BLaER1 treated with 17β-estradiol and CSF1 and Interleukin-3, amounts not matched to agents 10 nM and 100 nM (cell line): ENCODE measurements around the gene CBL.

Source experiments
- H3K27ac ChIP-seq, 11 experiments: shearing (Covaris generic); formaldehyde crosslinking; 2 replicates each; pipeline ENCODE4 v1.8.1; 2022
- H3K27me3 ChIP-seq, 11 experiments: shearing (Covaris generic); formaldehyde crosslinking; 2 replicates each; pipeline ENCODE4 v1.8.1; 2022
- H3K36me3 ChIP-seq, 11 experiments: shearing (Covaris generic); formaldehyde crosslinking; 2 replicates each; pipeline ENCODE4 v1.8.1; 2022
- H3K4me1 ChIP-seq, 10 experiments: shearing (Covaris generic); formaldehyde crosslinking; 2 replicates each; pipeline ENCODE4 v1.8.1; 2022
- H3K4me2 ChIP-seq, 11 experiments: shearing (Covaris generic); formaldehyde crosslinking; 2 replicates each; pipeline ENCODE4 v1.8.1; 2022
- H3K4me3 ChIP-seq, 10 experiments: shearing (Covaris generic); formaldehyde crosslinking; 2 replicates each; pipeline ENCODE4 v1.8.1; 2022
- H3K9ac ChIP-seq, 11 experiments: shearing (Covaris generic); formaldehyde crosslinking; 2 replicates each; pipeline ENCODE4 v1.8.1; 2022
- H3K9me3 ChIP-seq, 11 experiments: shearing (Covaris generic); formaldehyde crosslinking; replicated peaks in 1 of 11; 2 replicates each; pipeline ENCODE4 v1.8.1; 2022
- H4K20me1 ChIP-seq, 11 experiments: shearing (Covaris generic); formaldehyde crosslinking; 2 replicates each; pipeline ENCODE4 v1.8.1; 2022
- Cebpa-rat ChIP-seq, 11 experiments: shearing (Covaris generic); IDR thresholded peaks; 2 replicates each; pipeline ENCODE4 v1.8.1; 2022

The CBL gene

DNA sequence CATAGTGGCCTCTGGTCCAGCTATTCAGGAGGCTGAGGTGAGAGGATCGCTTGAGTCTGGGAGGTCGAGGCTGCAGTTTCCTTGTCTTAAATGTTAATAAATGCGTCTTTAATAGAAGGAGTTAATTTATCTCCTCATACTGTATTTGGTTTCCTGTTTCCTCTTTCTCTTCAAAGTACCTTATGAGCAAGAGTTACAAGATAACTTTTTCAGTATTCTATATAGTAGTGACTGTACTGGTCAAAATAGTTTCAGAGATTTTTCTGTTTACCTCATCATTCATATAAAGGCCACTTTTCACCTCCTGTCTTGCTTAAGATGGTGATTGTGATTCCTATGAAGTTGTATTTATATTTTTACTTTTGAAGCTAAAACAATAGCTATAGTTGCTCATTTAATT, 59.9 kb downstream of the CBL start:
- no peak for TF ChIP-seq Cebpa-rat (IDR thresholded peaks at IDR 0.05)
- H3K9me3 ChIP-seq: no peaks in the 10 kb centered on the region
- no peak overlapping the region; a peak in 1 of 20 replicates for H3K4me3 ChIP-seq
- H3K27me3 ChIP-seq: no peaks in the 10 kb centered on the region
- peaks cover 0 to 98% (median 6%) of the 10 kb centered on the region in 11 experiments; a peak in 10 of 22 replicates for H4K20me1 ChIP-seq
- H3K36me3 ChIP-seq: peaks cover 0 to 38% (median 5%) of the 10 kb centered on the region in 11 experiments; a peak in 6 of 22 replicates
- H3K4me1 ChIP-seq: peaks cover 53 to 81% (median 62%) of the 10 kb centered on the region in 10 experiments
- peak overlapping the region in 5 of 11 experiments; percentile 0 to 22 (median 12); a peak in 3 of 22 replicates for H3K27ac ChIP-seq
- no peak overlapping the region for H3K9ac ChIP-seq
- peak overlapping the region; percentile 46 to 91 (median 56) for H3K4me2 ChIP-seq

DNA sequence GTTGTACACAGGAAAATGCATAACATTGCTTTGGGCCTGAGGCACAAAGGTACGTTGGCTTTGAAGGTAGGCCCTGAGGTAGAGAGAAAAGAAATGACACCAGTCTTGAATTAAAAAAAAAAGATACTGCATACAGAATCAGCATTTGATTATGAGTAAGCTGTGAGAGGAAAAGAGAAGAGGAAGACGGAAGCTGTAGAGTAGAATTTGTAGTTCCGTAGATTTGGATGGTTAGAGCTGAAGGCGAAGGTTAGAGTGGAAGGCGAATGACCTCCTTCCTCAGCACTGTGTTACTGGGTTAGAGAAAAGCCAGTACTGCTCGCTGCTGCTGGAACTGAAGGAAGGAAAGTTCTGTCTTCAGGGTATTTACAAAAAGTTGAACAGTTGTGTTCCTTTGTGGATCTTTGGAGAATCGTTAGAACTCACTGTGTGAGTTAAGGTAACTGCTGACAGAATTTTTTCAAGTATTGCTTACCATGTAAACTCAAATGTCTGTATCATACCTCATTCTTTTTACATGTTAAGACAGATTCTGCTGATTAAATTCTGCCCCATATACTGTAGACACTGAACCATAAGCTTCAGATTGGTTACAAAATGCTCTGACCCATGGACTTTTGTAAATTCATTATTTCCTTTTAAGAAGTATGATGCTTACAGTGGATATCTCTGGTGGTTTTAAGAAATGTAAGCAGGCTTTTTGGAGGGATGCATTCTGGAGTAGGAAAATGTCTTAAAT, 60.5 kb downstream of the CBL start:
- Histone ChIP-seq H3K27me3 (no peaks in the 10 kb centered on the region), H3K4me2 (peak overlapping the region in 9 of 11 experiments; percentile 46 to 91 (median 56); a peak in 14 of 22 replicates), H3K4me1 (peaks cover 49 to 75% (median 56%) of the 10 kb centered on the region in 10 experiments), H3K27ac (peak overlapping the region in 3 of 11 experiments; percentile 0 to 22 (median 16); a peak in 1 of 22 replicates), H3K9ac (no peak overlapping the region), H3K4me3 (no peak overlapping the region), H3K36me3 (peaks cover 1 to 44% (median 5%) of the 10 kb centered on the region in 11 experiments; a peak in 13 of 22 replicates), H4K20me1 (peaks cover 0 to 98% (median 6%) of the 10 kb centered on the region in 11 experiments; a peak in 11 of 22 replicates), H3K9me3 (no peaks in the 10 kb centered on the region)
- TF ChIP-seq Cebpa-rat (IDR thresholded peaks at IDR 0.05): no peak

DNA sequence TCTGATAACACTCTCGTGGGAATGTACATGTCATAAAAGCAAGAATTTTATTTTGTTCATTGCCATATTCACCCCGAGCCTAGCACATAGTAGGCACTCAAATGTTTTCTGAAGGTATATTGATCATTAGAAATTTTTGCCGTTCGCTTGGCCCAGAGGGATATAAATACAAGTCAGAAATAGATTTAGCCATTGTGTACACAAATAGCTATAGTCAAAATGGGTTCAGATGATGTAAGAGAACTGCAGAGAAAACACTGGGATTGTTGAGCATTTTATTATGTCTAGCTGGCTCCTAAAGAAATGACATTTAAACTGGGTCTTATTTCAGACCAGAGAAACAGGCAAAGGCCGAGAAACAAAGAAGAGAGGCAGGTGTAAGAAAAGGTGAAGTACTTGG, 61.5 kb downstream of the CBL start:
- H3K4me1 ChIP-seq: peaks cover 40 to 65% (median 47%) of the 10 kb centered on the region in 10 experiments
- peaks cover 10 to 54% (median 15%) of the 10 kb centered on the region in 11 experiments; a peak in 21 of 22 replicates for H3K36me3 ChIP-seq
- H3K4me3 ChIP-seq: no peak overlapping the region
- no peak for TF ChIP-seq Cebpa-rat (IDR thresholded peaks at IDR 0.05)
- H3K27me3 ChIP-seq: no peaks in the 10 kb centered on the region
- peak overlapping the region in 2 of 11 experiments; percentile 20 to 41; a peak in 3 of 22 replicates for H3K4me2 ChIP-seq
- no peak overlapping the region for H3K9ac ChIP-seq
- H3K27ac ChIP-seq: no peak overlapping the region
- no peaks in the 10 kb centered on the region for H3K9me3 ChIP-seq
- H4K20me1 ChIP-seq: peaks cover 0 to 98% (median 6%) of the 10 kb centered on the region in 11 experiments; a peak in 12 of 22 replicates

DNA sequence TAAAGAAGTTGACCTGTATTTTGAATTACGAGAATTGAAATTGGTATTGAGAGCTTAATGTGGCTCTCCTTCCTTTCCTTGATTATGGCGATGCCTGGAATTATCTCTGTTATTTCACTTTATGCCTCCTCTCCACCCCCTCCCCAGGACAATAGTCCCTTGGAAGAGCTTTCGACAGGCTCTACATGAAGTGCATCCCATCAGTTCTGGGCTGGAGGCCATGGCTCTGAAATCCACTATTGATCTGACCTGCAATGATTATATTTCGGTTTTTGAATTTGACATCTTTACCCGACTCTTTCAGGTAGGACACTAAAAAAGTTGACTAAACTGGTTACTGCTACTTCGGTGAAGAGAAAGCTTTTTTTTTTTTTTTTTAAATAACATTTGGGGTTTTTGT, 67.6 kb downstream of the CBL start:
- Histone ChIP-seq H3K4me3 (no peak overlapping the region), H3K27ac (no peak overlapping the region), H3K9me3 (no peaks in the 10 kb centered on the region), H3K27me3 (no peaks in the 10 kb centered on the region), H3K36me3 (peaks cover 66 to 86% (median 72%) of the 10 kb centered on the region in 11 experiments), H3K9ac (peak overlapping the region in 1 of 11 experiments; percentile 2; a peak in 2 of 22 replicates), H4K20me1 (peaks cover 0 to 93% (median 7%) of the 10 kb centered on the region in 11 experiments; a peak in 10 of 22 replicates), H3K4me2 (no peak overlapping the region), H3K4me1 (peaks cover 0 to 5% (median 0%) of the 10 kb centered on the region in 10 experiments; a peak in 6 of 20 replicates)
- TF ChIP-seq Cebpa-rat (IDR thresholded peaks at IDR 0.05): no peak

DNA sequence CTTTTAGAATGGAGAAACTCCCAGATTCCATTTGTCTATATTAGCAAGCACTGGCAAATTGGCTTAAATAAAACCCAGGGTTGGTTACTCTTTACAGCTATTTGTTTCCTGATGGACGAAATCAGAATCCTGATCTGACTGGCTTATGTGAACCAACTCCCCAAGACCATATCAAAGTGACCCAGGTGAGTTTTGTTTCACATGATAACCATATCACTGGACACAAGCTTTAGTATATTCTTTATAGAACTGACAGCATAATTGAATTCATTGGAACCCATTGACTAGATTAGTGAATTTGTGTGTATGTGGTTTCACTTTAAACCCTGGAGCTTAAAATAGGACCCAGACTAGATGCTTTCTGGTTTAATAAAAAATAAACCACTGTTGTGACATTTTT, 71.5 kb downstream of the CBL start:
- Histone ChIP-seq H3K27me3 (no peaks in the 10 kb centered on the region), H3K4me1 (peaks cover 0 to under 1% (median 0%) of the 10 kb centered on the region in 10 experiments; a peak in 2 of 20 replicates), H3K4me3 (no peak overlapping the region), H3K27ac (no peak overlapping the region), H3K9me3 (no peaks in the 10 kb centered on the region), H3K4me2 (no peak overlapping the region), H3K9ac (no peak overlapping the region), H4K20me1 (peaks cover 0 to 94% (median 7%) of the 10 kb centered on the region in 11 experiments; a peak in 9 of 22 replicates), H3K36me3 (peaks cover 73 to 100% (median 91%) of the 10 kb centered on the region in 11 experiments)
- TF ChIP-seq Cebpa-rat (IDR thresholded peaks at IDR 0.05): no peak

DNA sequence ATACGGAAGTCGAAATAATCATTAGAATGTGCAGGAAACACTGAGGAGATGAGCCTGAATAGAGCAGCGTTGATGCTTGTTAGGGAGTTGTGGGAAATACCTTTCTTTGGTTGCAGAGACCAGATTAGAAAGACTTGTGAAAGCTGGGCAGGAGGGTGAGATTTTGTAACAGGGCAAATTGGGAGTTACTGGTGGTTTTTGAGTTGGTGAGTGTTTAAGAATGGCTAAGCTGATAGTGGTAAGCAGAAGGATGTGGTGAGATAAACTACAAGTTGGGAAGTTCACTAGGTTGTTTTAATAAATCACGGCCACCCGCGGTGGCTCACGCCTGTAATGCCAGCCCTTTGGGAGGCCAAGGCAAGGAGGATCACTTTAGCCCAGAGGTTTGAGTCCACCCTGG, 76.4 kb downstream of the CBL start:
- no peak for TF ChIP-seq Cebpa-rat (IDR thresholded peaks at IDR 0.05)
- H3K9me3 ChIP-seq: no peaks in the 10 kb centered on the region
- peaks cover 55 to 95% (median 72%) of the 10 kb centered on the region in 11 experiments for H3K36me3 ChIP-seq

DNA sequence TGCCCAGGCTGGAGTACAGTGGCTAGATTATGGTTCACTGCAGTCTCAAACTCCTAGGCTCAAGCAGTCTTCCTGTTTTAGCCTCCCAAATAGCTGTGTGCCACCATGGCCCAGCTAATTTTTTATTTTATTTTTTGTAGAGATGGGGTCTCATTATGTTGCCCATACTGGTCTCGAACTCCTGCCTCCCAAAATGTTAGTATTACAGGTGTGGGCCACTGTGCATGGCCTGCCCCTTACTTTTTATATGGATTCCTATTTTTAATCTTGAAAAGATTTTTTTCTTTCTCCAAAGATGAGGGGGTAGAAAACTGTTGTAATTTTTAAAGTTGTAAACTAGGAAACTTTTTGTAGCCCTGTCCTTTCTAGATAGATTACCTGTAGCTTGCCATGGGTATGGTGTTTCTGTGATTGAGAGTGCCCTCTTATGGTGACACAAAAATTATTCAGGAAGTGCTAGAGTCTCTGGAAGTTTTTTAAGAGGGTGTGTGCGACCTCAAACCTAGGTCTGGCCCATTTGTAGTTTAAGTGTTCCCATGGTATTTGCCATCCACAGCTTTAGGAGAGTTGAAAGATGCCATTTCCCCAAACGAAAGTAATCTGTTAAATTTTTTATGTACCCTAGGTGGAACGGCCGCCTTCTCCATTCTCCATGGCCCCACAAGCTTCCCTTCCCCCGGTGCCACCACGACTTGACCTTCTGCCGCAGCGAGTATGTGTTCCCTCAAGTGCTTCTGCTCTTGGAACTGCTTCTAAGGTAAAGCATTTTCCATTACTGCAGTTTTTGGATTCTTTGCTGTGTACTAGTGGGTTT, 78.4 kb downstream of the CBL start:
- Histone ChIP-seq H3K27ac (no peak overlapping the region), H4K20me1 (peaks cover 0 to 90% (median 0%) of the 10 kb centered on the region in 11 experiments; a peak in 7 of 22 replicates), H3K4me3 (no peak overlapping the region), H3K36me3 (peaks cover 54 to 95% (median 72%) of the 10 kb centered on the region in 11 experiments), H3K4me1 (peaks cover 0 to 4% (median 0%) of the 10 kb centered on the region in 10 experiments; a peak in 2 of 20 replicates), H3K9me3 (peaks cover 0 to 3% (median 2%) of the 10 kb centered on the region in 11 experiments; a peak in 12 of 22 replicates), H3K27me3 (no peaks in the 10 kb centered on the region), H3K9ac (no peak overlapping the region), H3K4me2 (no peak overlapping the region)
- no peak for TF ChIP-seq Cebpa-rat (IDR thresholded peaks at IDR 0.05)

More for the DNA sequence above, 76.4 kb downstream of the CBL start:
- no peak overlapping the region for H3K27ac ChIP-seq
- peaks cover 0 to 4% (median 0%) of the 10 kb centered on the region in 10 experiments; a peak in 2 of 20 replicates for H3K4me1 ChIP-seq
- H3K27me3 ChIP-seq: no peaks in the 10 kb centered on the region
- no peak overlapping the region for H3K4me3 ChIP-seq
- peaks cover 0 to 87% (median 0%) of the 10 kb centered on the region in 11 experiments; a peak in 7 of 22 replicates for H4K20me1 ChIP-seq
- H3K9ac ChIP-seq: no peak overlapping the region
- no peak overlapping the region for H3K4me2 ChIP-seq

DNA sequence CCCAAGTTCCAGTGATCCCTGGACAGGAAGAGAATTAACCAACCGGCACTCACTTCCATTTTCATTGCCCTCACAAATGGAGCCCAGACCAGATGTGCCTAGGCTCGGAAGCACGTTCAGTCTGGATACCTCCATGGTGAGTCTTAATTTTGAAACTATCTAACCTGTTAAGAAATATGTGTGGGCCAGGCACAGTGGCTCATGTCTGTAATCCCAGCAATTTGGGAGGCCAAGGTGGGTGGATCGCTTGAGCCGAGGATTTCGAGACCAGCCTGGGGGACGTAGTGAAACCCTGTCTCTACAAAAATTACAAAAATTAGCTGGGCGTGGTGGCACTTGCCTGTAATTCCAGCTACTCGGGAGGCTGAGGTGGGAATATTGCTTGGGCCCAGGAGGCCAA, 79.3 kb downstream of the CBL start:
- H3K4me3 ChIP-seq: no peak overlapping the region
- H3K36me3 ChIP-seq: peaks cover 58 to 95% (median 74%) of the 10 kb centered on the region in 11 experiments
- peaks cover 0 to 83% (median 0%) of the 10 kb centered on the region in 11 experiments; a peak in 7 of 22 replicates for H4K20me1 ChIP-seq
- TF ChIP-seq Cebpa-rat (IDR thresholded peaks at IDR 0.05): no peak
- peaks cover 0 to 12% (median 10%) of the 10 kb centered on the region in 11 experiments; a peak in 17 of 22 replicates for H3K9me3 ChIP-seq
- H3K27me3 ChIP-seq: no peaks in the 10 kb centered on the region
- H3K4me1 ChIP-seq: peaks cover 0 to 4% (median 0%) of the 10 kb centered on the region in 10 experiments; a peak in 2 of 20 replicates
- H3K4me2 ChIP-seq: no peak overlapping the region
- H3K27ac ChIP-seq: no peak overlapping the region
- H3K9ac ChIP-seq: no peak overlapping the region
